ENCODE data around the gene PIGU.

Gene PIGU

GRCh38 chr20:34557936-34558319 lies 119.0 kb downstream of the PIGU start:
- DNase-seq (ENCODE audit: low spot score): no peak

GRCh38 chr20:34553366-34553867 lies 123.5 kb downstream of the PIGU start:
- no peak for DNase-seq (ENCODE audit: low spot score)

- no peak for DNase-seq (ENCODE audit: low spot score)
Measured at GRCh38 chr20:34552569-34552968, 124.3 kb downstream of the PIGU start.

- no peak for DNase-seq (ENCODE audit: low spot score)
Measured at GRCh38 chr20:34549929-34550305, 127.0 kb downstream of the PIGU start.

- peak; percentile 47 for DNase-seq (ENCODE audit: low spot score)
Measured at GRCh38 chr20:34549291-34549928, 127.5 kb downstream of the PIGU start.

- DNase-seq (ENCODE audit: low spot score): no peak
Measured at GRCh38 chr20:34547844-34548613, 128.9 kb downstream of the PIGU start.

GRCh38 chr20:34546751-34547181 lies 130.1 kb downstream of the PIGU start:
- DNase-seq (ENCODE audit: low spot score): no peak

GRCh38 chr20:34544109-34544796 lies 132.6 kb downstream of the PIGU start:
- no peak for DNase-seq (ENCODE audit: low spot score)

GRCh38 chr20:34543463-34544056 lies 133.3 kb downstream of the PIGU start:
- no peak for DNase-seq (ENCODE audit: low spot score)

GRCh38 chr20:34542439-34542838 lies 134.5 kb downstream of the PIGU start:
- no peak for DNase-seq (ENCODE audit: low spot score)

- no peak for DNase-seq (ENCODE audit: low spot score)
Measured at GRCh38 chr20:34541917-34542316, 135.0 kb downstream of the PIGU start.

- no peak for DNase-seq (ENCODE audit: low spot score)
Measured at GRCh38 chr20:34541264-34541901, 135.5 kb downstream of the PIGU start.

GRCh38 chr20:34540596-34541263 lies 136.2 kb downstream of the PIGU start:
- no peak for DNase-seq (ENCODE audit: low spot score)

GRCh38 chr20:34539756-34540155 lies 137.1 kb downstream of the PIGU start:
- no peak for DNase-seq (ENCODE audit: low spot score)

GRCh38 chr20:34538671-34539123 lies 138.2 kb downstream of the PIGU start:
- DNase-seq (ENCODE audit: low spot score): peak; percentile 68

GRCh38 chr20:34537651-34538050 lies 139.2 kb downstream of the PIGU start:
- DNase-seq (ENCODE audit: low spot score): no peak

- peak; percentile 49 for DNase-seq (ENCODE audit: low spot score)
Measured at GRCh38 chr20:34536798-34537394, 140.0 kb downstream of the PIGU start.

- DNase-seq (ENCODE audit: low spot score): no peak
Measured at GRCh38 chr20:34535857-34536256, 141.0 kb downstream of the PIGU start.

- no peak for DNase-seq (ENCODE audit: low spot score)
Measured at GRCh38 chr20:34535301-34535840, 141.5 kb downstream of the PIGU start.

- no peak for DNase-seq (ENCODE audit: low spot score)
Measured at GRCh38 chr20:34534391-34535165, 142.3 kb downstream of the PIGU start.
